Liver (tissue), 9 donors: ENCODE data around the gene CFH. TPM values are rescaled to one million over a fixed set of nuclear protein-coding genes. Genes with fewer than 3 reads are reported as not detected.

ENCODE experiments used
- DNase-seq: peaks from one replicate; pipeline ENCODE4 v3.0.0-alpha.2; 2017; ENCODE audit warnings: low spot score
- H3K27ac ChIP-seq, 2 donors: one replicate each; pipeline ENCODE4 v1.7.0; 2013; ENCODE audit warnings: inconsistent platforms in 2 of 2, low read length in 2 of 2, control low read depth in 1 of 2, low read depth in 1 of 2, mild to moderate bottlenecking in 1 of 2
- H3K27me3 ChIP-seq, 4 donors: one replicate each; pipeline versions ENCODE4 v1.6.1 to v1.7.0; 2013; ENCODE audit warnings: low read length in 3 of 4, inconsistent platforms in 1 of 4, mild to moderate bottlenecking in 1 of 4, moderate library complexity in 1 of 4; ENCODE audit not compliant: control insufficient read depth in 4 of 4, insufficient read depth in 4 of 4
- H3K36me3 ChIP-seq, 4 donors: one replicate each; pipeline versions ENCODE4 v1.6.1 to v1.7.0; 2013; ENCODE audit warnings: low read length in 3 of 4, mild to moderate bottlenecking in 3 of 4, low read depth in 1 of 4, moderate library complexity in 1 of 4; ENCODE audit not compliant: control insufficient read depth in 4 of 4, insufficient read depth in 3 of 4
- H3K4me1 ChIP-seq, 4 donors: one replicate each; pipeline versions ENCODE4 v1.6.1 to v1.7.0; 2013; ENCODE audit warnings: low read length in 3 of 4, mild to moderate bottlenecking in 3 of 4, moderate library complexity in 1 of 4; ENCODE audit not compliant: control insufficient read depth in 4 of 4, insufficient read depth in 4 of 4
- H3K4me3 ChIP-seq, 3 donors: one replicate each; pipeline versions ENCODE4 v1.6.1 to v1.7.0; 2013; ENCODE audit warnings: low read length in 3 of 3, control low read depth in 1 of 3, low read depth in 1 of 3, mild to moderate bottlenecking in 1 of 3
- H3K9ac ChIP-seq, 2 donors: one replicate each; pipeline ENCODE4 v1.7.0; 2013; ENCODE audit warnings: low read length in 2 of 2, mild to moderate bottlenecking in 2 of 2, moderate library complexity in 2 of 2, control low read depth in 1 of 2, low read depth in 1 of 2
- H3K9me3 ChIP-seq, 4 donors: one replicate each; pipeline versions ENCODE4 v1.6.1 to v1.7.0; 2013; ENCODE audit warnings: low read length in 3 of 4; ENCODE audit not compliant: control insufficient read depth in 4 of 4
- EGR1 ChIP-seq, 2 donors: IDR thresholded peaks; 2 replicates each; pipeline ENCODE4 v1.6.1; 2016 to 2018; ENCODE audit warnings: antibody characterized with exemption in 2 of 2, low read depth in 2 of 2
- FOXA1 ChIP-seq: IDR thresholded peaks from 2 replicates; pipeline ENCODE4 v1.6.1; 2016; ENCODE audit warnings: antibody characterized with exemption
- FOXA2 ChIP-seq: IDR thresholded peaks from 2 replicates; pipeline ENCODE4 v1.6.1; 2016; ENCODE audit warnings: antibody characterized with exemption
- GABPA ChIP-seq, 2 donors: IDR thresholded peaks in 1 of 2; conservative IDR thresholded peaks in 1 of 2; 2 replicates each; pipeline ENCODE4 v1.6.1; 2016; ENCODE audit warnings: antibody characterized with exemption in 2 of 2, mild to moderate bottlenecking in 1 of 2, moderate library complexity in 1 of 2
- HNF4A ChIP-seq, 2 donors: conservative IDR thresholded peaks; 2 replicates each; pipeline ENCODE4 v1.6.1; 2016; ENCODE audit warnings: antibody characterized with exemption in 2 of 2, mild to moderate bottlenecking in 2 of 2
- HNF4G ChIP-seq: IDR thresholded peaks from 2 replicates; pipeline ENCODE4 v1.6.1; 2016; ENCODE audit warnings: antibody characterized with exemption
- JUND ChIP-seq, 2 donors: IDR thresholded peaks; 2 replicates each; pipeline ENCODE4 v1.6.1; 2016; ENCODE audit warnings: antibody characterized with exemption in 2 of 2
- NR2F2 ChIP-seq: IDR thresholded peaks from 2 replicates; pipeline ENCODE4 v1.6.1; 2016; ENCODE audit warnings: antibody characterized with exemption
- RAD21 ChIP-seq, 2 donors: IDR thresholded peaks; 2 replicates each; pipeline ENCODE4 v1.6.1; 2016; ENCODE audit warnings: antibody characterized with exemption in 2 of 2, mild to moderate bottlenecking in 2 of 2
- RXRA ChIP-seq, 2 donors: IDR thresholded peaks; 2 replicates each; pipeline ENCODE4 v1.6.1; 2017 to 2018; ENCODE audit warnings: antibody characterized with exemption in 2 of 2, mild to moderate bottlenecking in 1 of 2
- SP1 ChIP-seq: IDR thresholded peaks from 2 replicates; pipeline ENCODE4 v1.6.1; 2018; ENCODE audit warnings: antibody characterized with exemption, mild to moderate bottlenecking
- TAF1 ChIP-seq: conservative IDR thresholded peaks from 2 replicates; pipeline ENCODE4 v1.6.1; 2016; ENCODE audit warnings: antibody characterized with exemption, mild to moderate bottlenecking
- YY1 ChIP-seq: IDR thresholded peaks from 2 replicates; pipeline ENCODE4 v1.6.1; 2016; ENCODE audit warnings: antibody characterized with exemption, mild to moderate bottlenecking
- WGBS: extraction: QIAGEN DNeasy Blood & Tissue Kit; methylation state at CpG from one replicate; pipeline ENCODE4 v1.1.7; 2013; 5-methylcytosine and 5-hydroxymethylcytosine counted together
- polyA plus RNA-seq, 2 donors: library from polyadenylated mRNA; stranded (reverse) in 1 of 2; unstranded in 1 of 2; fragments of 200-250 nt in 1 of 2; fragments of >200 nt in 1 of 2; fragmentation: Nextera tagmentation in 1 of 2; extraction: Ambion mirVana in 1 of 2; gene quantifications; one replicate each; pipeline versions ENCODE4 v1.2.1 to v1.2.3, GENCODE V29; 2013 to 2015
- total RNA-seq, 2 donors: library from RNA; depleted of rRNA; stranded (reverse); fragments of >200 nt; gene quantifications; one replicate each; pipeline ENCODE4 v1.2.3, GENCODE V29; 2014
- TF ChIP-seq, protein P1 (sequence below): IDR thresholded peaks from 2 replicates; pipeline ENCODE4 v1.6.1; 2016; ENCODE audit warnings: antibody characterized with exemption
- TF ChIP-seq, protein P2 (sequence below): IDR thresholded peaks from 2 replicates; pipeline ENCODE4 v1.6.1; 2016; ENCODE audit warnings: antibody characterized with exemption
- TF ChIP-seq, protein P3 (sequence below): IDR thresholded peaks from 2 replicates; pipeline ENCODE4 v1.6.1; 2016; ENCODE audit warnings: antibody characterized with exemption, mild to moderate bottlenecking
- TF ChIP-seq, protein P4 (sequence below): fragments of 150-350 bp; IDR thresholded peaks from 2 replicates; pipeline ENCODE4 v1.5.1; 2017; ENCODE audit warnings: improper control_type of control experiment, low read depth, low read length; ENCODE audit not compliant: missing input control
- TF ChIP-seq, protein P5 (sequence below): IDR thresholded peaks from 2 replicates; pipeline ENCODE4 v1.6.1; 2016; ENCODE audit warnings: antibody characterized with exemption
- donor health status: healthy.
- donor health status: healthy.
- donor health status: healthy.
- donor health status: healthy.
- donor health status: healthy.

Gene CFH
- 1,000 to 10,000 TPM in 1 of 2 donors, 100 to 1,000 TPM in 1; 739 to 1,479 TPM for total RNA-seq
- 100 to 1,000 TPM; 554 to 825 TPM for polyA plus RNA-seq

DNA sequence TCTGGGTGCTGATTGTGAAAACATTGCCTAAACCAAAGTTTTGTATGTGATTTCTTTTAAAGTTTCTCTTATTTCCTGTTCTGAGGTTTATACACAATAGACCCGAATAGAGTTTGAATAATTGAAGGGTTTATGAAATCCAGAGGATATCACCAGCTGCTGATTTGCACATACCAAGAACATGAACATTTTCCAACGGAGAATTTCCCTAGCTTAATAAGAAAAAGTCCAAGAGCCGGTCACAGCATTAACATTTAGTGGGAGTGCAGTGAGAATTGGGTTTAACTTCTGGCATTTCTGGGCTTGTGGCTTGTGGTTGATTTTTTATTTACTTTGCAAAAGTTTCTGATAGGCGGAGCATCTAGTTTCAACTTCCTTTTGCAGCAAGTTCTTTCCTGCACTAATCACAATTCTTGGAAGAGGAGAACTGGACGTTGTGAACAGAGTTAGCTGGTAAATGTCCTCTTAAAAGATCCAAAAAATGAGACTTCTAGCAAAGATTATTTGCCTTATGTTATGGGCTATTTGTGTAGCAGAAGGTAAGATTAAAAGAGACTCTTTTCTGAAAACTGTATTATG lies at the start of gene CFH:
TSS of gene CFH (plus strand) at position 407 of the 579 bp plus-strand sequence. CDS start at position 482, 75 bp downstream.
- H3K9ac ChIP-seq = peak within 1 kb of the TSS; percentile 90 to 98
- DNase-seq = no peak
- peak within 1 kb of the TSS; percentile 62 to 85 (median 70) for H3K4me3 ChIP-seq
- H3K36me3 ChIP-seq = no peaks in the 10 kb centered on the region
- peak within 1 kb of the TSS; percentile 84 to 94 for H3K27ac ChIP-seq
- WGBS = 4% methylated on average over 5 of the region's 5 CpGs
- TF ChIP-seq JUND (IDR thresholded peaks at IDR 0.05) (no peak), TAF1 (peak; percentile 100), HNF4A (conservative IDR thresholded peaks at IDR 0.05) (peak in 1 of 2 donors; percentile 25), FOXA1 (no peak), HNF4G (no peak), SP1 (peak; percentile 77), YY1 (peak; percentile 74), NR2F2 (no peak), FOXA2 (peak; percentile 44), EGR1 (IDR thresholded peaks at IDR 0.05; ENCODE audit: low read depth in 2 of 2) (no peak), RXRA (IDR thresholded peaks at IDR 0.05) (peak in 1 of 2 donors; percentile 43), RAD21 (IDR thresholded peaks at IDR 0.05) (peak; percentile 42 to 59), GABPA (IDR thresholded peaks at IDR 0.05 in 1 of 2, conservative IDR thresholded peaks at IDR 0.05 in 1 of 2) (peak in 1 of 2 donors; percentile 49)
- TF ChIP-seq, protein P1, sequence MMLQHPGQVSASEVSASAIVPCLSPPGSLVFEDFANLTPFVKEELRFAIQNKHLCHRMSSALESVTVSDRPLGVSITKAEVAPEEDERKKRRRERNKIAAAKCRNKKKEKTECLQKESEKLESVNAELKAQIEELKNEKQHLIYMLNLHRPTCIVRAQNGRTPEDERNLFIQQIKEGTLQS = peak; percentile 47
- TF ChIP-seq, protein P2, sequence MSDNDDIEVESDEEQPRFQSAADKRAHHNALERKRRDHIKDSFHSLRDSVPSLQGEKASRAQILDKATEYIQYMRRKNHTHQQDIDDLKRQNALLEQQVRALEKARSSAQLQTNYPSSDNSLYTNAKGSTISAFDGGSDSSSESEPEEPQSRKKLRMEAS = no peak
- TF ChIP-seq, protein P3, sequence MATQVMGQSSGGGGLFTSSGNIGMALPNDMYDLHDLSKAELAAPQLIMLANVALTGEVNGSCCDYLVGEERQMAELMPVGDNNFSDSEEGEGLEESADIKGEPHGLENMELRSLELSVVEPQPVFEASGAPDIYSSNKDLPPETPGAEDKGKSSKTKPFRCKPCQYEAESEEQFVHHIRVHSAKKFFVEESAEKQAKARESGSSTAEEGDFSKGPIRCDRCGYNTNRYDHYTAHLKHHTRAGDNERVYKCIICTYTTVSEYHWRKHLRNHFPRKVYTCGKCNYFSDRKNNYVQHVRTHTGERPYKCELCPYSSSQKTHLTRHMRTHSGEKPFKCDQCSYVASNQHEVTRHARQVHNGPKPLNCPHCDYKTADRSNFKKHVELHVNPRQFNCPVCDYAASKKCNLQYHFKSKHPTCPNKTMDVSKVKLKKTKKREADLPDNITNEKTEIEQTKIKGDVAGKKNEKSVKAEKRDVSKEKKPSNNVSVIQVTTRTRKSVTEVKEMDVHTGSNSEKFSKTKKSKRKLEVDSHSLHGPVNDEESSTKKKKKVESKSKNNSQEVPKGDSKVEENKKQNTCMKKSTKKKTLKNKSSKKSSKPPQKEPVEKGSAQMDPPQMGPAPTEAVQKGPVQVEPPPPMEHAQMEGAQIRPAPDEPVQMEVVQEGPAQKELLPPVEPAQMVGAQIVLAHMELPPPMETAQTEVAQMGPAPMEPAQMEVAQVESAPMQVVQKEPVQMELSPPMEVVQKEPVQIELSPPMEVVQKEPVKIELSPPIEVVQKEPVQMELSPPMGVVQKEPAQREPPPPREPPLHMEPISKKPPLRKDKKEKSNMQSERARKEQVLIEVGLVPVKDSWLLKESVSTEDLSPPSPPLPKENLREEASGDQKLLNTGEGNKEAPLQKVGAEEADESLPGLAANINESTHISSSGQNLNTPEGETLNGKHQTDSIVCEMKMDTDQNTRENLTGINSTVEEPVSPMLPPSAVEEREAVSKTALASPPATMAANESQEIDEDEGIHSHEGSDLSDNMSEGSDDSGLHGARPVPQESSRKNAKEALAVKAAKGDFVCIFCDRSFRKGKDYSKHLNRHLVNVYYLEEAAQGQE = peak; percentile 95
- TF ChIP-seq, protein P4, sequence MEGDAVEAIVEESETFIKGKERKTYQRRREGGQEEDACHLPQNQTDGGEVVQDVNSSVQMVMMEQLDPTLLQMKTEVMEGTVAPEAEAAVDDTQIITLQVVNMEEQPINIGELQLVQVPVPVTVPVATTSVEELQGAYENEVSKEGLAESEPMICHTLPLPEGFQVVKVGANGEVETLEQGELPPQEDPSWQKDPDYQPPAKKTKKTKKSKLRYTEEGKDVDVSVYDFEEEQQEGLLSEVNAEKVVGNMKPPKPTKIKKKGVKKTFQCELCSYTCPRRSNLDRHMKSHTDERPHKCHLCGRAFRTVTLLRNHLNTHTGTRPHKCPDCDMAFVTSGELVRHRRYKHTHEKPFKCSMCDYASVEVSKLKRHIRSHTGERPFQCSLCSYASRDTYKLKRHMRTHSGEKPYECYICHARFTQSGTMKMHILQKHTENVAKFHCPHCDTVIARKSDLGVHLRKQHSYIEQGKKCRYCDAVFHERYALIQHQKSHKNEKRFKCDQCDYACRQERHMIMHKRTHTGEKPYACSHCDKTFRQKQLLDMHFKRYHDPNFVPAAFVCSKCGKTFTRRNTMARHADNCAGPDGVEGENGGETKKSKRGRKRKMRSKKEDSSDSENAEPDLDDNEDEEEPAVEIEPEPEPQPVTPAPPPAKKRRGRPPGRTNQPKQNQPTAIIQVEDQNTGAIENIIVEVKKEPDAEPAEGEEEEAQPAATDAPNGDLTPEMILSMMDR = no peak
- TF ChIP-seq, protein P5, sequence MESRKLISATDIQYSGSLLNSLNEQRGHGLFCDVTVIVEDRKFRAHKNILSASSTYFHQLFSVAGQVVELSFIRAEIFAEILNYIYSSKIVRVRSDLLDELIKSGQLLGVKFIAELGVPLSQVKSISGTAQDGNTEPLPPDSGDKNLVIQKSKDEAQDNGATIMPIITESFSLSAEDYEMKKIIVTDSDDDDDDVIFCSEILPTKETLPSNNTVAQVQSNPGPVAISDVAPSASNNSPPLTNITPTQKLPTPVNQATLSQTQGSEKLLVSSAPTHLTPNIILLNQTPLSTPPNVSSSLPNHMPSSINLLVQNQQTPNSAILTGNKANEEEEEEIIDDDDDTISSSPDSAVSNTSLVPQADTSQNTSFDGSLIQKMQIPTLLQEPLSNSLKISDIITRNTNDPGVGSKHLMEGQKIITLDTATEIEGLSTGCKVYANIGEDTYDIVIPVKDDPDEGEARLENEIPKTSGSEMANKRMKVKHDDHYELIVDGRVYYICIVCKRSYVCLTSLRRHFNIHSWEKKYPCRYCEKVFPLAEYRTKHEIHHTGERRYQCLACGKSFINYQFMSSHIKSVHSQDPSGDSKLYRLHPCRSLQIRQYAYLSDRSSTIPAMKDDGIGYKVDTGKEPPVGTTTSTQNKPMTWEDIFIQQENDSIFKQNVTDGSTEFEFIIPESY = peak; percentile 38
- no peaks in the 10 kb centered on the region for H3K9me3 ChIP-seq
- H3K27me3 ChIP-seq = no peaks in the 10 kb centered on the region
- peaks cover 0 to 8% (median 3%) of the 10 kb centered on the region in 4 donors for H3K4me1 ChIP-seq
